HG02759 (cell line): ENCODE measurements around the gene TFB2M.
"Not testable (repeated sequence)": the region's sequence is repeated elsewhere in the genome, so short reads cannot be mapped to it uniquely, and the experiment has no call there.

ENCODE experiments used
- ATAC-seq: cut with Tn5 transposase; IDR thresholded peaks from one replicate; pipeline ENCODE4 v1.9.1; 2021; ENCODE audit warnings: mild to moderate bottlenecking, moderate library complexity; ENCODE audit not compliant: unreplicated experiment

The TFB2M gene, protein sequence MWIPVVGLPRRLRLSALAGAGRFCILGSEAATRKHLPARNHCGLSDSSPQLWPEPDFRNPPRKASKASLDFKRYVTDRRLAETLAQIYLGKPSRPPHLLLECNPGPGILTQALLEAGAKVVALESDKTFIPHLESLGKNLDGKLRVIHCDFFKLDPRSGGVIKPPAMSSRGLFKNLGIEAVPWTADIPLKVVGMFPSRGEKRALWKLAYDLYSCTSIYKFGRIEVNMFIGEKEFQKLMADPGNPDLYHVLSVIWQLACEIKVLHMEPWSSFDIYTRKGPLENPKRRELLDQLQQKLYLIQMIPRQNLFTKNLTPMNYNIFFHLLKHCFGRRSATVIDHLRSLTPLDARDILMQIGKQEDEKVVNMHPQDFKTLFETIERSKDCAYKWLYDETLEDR

DNA sequence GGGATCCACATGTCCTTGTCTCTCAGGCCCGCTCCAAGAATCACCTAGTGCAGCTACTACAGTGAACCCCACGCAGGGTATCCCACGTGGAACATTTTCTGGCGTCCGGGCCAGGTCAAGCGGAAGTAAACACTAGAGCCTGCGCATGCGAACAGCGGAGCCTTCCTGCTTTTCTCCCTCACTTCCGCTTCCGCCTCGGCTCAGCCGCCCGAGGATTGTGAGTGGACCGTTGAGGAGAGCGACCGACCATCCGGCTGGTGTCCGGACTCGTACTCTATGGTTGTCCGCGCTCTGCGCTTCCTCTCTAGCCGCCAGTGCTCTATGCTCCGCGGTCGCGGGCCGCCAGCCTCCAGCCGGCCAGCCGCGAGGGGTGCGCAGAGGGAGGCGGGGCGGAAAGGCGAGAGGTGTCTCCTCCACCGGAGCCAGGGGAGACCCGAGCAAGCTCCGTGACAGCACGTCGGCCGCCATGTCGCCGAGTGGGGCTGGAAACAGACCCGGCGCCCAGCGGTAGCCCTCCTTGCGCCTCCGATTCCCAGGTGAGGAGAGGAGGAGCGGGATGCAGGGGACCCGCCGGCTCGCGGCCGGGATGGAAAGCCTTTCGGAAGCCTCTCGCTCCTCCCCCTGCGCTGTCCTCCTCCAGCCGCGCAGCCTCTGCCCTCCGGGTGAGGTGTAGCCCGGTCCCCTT is at the start of gene TFB2M, which contains the start of gene CNST:
Gene TFB2M (minus strand): TSS at position 134 of the 685 bp plus-strand sequence. CDS start 123 bp downstream, at position 11.
Gene CNST (plus strand): TSS at position 329 of the 685 bp plus-strand sequence. CDS start 25,107 bp downstream, outside the sequence.
- ATAC-seq = peak; percentile 94

DNA sequence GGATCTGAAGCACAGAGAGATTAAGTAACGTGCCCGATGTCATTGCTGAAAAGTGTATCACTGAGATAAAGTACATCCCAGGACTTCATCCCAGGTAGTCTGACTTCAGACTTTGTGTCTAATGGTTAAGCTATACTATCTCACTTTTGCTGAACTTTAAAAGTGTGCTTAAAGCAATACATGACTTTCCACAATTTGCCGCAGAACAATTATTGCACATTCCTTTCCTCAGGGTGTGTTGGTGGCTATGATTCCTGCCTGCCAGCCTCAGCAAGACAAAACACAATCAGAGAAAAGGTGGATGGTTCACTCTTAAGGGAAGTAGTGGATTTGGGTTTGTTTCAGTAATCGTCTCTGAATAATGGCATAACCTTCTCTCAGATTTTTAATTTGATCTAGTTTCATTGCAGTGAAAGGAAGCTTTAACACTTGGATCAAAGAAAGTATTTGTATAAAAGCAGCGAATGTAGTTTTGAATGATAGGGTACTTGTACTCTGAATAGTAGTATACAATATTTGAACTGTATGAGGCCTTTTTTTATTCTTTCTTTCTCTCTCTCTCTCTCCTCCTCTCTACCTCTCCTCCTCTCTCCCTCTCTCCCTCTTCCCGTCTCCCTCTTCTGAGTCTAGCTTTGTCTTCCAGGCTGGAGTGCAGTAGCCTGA is 47.2 kb upstream of the TFB2M start:
- no peak for ATAC-seq

DNA sequence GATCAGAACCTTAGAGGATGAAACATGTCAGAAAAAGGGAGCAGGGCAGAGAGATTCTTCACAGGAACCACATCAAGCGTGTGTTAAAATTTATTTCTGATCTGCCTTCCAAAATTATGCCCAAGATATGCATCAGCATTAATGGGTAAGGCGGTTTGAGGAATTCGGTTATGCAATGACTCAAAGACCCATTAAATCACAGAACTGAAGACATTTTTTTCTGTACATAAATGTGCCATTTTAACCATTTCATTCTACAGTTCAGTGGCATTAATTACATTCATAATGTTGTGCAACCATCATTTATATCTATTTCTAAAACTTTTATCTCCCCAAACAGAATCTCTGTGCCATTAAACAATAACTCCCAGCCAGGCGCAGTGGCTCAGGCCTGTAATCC is 43.6 kb upstream of the TFB2M start:
- ATAC-seq = no peak

DNA sequence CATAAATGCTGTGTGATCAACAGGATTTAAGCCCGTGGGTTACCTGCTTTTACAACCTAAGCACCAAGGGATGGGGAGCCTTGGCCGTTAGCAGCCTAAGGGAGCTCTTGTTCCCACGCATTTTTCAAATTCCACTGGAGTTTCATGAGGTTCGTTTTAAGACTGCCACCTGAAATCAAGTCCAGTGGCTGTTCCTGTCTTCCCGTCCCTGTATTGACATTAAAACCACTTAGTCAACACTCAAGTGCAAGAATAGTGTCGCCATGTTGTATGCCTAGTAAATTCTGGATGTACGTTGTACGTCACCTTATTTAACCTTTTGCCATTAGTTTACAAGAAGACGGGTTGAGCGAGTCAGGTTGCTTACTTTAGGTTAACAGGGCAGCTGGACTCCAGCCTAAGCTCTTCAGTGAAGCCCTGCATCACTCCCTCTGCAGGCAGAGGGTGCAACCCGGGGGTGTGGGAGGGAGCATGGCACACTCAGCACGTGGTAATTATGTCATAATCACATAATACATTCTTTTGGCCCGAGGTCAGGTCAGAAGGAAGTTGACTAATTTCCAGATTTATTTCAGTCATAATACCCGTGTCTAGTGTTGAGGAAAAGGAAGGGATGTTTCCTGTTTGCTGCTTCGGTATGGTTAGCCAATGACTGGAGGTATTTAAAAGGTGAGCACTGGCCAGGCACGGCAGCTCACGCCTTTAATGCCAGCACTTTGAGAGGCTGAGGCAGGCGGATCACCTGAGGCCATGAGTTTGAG is 42.7 kb upstream of the TFB2M start:
- peak; percentile 81 for ATAC-seq

DNA sequence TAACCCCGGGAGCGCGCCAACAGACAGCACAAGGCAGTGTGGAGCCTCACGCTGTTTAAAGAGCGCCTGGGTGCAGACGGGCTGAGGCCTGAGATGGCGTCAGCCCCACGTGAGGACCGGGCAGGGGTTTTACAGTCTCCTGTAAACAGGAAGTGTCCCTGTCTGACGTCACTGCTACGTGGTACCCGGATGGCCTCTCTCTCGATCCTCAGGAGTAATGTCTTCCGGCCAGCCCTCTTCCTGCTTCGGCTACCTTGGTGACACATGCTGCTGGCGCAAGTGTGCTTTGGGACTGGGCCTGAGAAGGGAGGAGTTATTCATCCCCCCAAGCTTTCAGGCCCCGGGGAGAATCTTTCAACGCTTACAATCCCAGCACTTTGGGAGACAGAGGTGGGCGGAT is 41.4 kb upstream of the TFB2M start:
- ATAC-seq = no peak

DNA sequence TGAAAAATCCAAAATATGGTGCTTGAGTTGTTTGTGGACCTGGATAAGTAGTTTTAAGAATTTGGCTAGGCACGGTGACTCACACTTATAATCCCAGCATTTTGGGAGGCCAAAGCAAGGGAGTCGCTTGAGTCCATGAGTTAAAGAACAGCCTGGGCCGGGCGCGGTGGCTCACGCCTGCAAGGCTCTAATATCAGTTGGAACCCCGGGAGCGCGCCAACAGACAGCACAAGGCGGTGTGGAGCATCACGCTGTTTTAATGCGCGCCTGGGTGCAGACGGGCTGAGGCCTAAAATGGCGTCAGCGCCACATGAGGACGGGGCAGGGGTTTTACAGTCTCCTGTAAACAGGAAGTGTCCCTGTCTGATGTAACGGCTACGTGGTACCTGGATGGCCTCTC is 39.2 kb upstream of the TFB2M start:
- not testable (repeated sequence) for ATAC-seq

DNA sequence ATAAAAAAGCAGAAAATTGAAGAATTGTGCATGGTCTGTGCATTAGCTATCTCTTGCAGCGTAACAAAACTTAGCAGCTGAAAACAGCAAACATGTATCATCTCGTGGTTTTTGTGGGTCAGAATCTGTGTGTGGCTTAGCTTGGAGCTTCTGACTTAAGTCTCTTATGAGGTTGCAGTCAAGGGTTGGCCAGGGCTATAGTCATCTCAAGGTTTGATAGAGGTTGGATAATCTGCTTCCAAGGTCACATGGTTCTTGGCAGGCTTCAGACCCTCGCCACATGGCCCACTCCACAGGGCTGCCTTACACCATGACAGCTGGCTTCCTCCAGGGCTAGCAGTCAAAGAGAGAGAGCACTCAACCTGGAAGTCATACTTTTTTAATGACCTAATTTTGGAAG is 36.1 kb upstream of the TFB2M start:
- ATAC-seq = peak; percentile 55

DNA sequence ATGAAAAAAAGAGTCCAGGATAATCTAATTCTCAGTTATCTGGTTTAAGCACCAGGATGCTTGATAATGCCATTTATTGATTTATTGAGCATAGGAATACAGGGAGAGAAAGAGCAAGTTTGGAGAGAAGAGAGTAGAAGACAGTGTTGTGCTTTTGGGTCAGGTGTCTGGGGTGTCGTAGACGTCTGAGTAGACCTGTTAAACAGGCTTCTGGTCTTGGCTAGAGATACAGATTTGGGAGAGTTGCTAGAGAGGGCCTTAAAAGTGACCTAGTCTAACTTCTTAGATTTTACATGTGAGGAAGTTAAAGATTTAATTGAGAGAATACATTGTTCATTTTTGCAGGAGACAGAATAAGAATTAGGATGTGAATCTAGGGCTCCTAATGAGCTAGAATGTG is 34.5 kb upstream of the TFB2M start:
- ATAC-seq = no peak

DNA sequence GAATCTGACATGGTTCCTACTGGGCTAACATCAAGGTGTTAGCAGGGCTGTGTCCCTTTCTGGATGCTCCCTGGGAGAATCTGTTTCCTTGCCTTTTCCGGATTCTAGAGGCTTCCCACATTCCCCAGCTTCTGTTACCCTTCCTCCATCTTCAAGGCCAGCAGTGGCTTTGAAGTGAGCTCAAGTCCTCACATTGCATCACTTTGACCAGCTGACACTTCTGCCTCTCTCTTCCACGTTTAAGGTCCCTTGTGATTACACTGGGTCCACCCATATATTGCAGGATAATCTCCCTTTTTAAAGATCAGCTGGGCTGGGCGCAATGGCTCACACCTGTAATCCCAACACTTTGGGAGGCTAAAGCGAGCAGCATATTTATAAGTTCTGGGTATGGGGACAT is 33.3 kb upstream of the TFB2M start:
- no peak for ATAC-seq

DNA sequence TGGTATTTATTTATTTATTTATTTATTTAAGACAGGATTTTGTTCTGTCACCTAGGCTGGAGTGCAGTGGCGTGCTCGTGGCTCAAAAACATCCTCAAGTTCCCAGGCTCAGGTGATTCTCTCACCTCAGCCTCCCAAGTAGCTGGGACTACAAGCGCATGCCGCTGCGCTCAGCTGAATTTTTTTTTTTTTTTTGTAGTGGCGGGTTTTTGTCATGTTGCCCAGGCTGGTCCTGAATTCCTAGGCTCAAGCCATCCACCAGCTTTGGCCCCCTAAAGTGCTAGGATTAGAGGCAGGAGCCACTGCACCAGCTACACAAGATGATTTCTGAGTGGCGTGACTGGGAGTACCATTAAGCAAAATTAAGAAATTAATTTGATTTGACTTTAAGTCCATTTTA is 31.9 kb upstream of the TFB2M start:
- ATAC-seq = no peak

DNA sequence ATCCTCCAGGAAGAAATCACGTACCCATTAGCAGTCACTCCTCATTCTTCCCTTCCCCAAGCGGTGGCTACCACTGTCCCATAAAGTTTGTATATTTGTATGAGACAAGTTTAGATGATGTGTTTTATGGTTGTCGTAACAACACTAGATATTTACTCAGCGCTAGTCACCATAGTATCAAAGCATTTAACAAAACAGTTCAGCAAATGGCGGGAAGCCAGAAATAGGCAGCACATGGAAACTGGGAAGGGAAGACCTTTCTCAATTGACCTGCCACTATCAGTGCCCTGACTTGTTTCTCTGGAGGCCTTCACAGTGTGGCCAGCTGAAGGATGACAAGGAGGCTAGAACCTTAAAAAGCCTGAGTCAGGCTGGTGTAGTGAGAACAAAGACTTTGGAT is 31.3 kb upstream of the TFB2M start:
- no peak for ATAC-seq

DNA sequence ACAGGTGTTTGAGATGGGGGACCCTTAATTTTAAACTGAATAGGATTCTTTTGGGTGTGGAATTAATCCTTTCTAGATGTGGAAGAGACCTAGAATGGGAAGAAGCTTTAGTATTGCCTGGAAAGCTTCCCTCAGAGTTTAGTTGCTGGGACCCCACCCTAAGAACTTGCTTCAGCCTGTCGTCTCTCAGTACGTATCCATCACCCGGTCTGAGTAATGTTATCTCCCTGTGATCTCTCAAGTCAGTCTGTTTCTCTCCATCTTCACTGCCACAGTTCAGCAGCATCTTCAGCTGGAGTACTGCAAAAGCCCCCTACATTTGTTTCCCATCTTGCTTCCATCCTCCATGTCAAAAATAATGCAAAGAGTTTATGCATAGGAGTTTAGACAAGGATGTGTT is 29.1 kb upstream of the TFB2M start:
- no peak for ATAC-seq

DNA sequence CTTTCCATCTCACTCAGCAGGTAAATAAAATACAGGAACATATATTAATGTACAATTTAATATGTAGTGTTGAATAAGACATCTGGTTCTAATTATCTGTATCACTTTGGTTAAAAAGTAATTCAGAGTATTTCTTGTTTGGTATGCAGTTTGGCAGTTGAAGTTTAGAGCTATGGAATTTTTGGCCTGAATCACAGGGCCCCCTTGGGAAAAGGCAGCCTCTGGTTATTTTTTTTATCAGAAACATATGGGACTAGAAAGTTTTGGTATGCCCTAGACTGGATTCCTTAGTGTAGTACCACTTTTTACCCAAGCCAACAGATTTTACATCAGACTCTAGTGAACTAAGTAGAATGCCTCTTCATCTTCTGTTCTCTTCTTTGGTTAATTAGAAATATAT is 26.6 kb upstream of the TFB2M start:
- ATAC-seq = no peak

DNA sequence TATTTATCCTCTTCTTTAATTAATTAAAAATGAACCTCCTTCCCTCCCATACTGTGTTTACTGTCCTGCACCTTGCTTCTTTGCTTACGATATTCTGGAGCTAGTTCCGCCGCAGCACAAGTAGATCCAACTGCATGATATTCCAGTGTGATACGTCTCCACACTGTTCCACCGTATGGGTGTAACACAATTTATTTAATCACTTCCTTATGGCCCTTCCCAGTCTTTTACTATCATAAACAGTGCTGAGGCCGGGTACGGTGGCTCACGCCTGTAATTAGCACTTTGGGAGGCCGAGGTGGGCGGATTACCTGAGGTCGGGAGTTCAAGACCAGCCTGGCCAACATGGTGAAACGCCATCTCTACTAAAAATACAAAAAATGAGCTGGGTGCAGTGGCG is 25.9 kb upstream of the TFB2M start:
- no peak for ATAC-seq

DNA sequence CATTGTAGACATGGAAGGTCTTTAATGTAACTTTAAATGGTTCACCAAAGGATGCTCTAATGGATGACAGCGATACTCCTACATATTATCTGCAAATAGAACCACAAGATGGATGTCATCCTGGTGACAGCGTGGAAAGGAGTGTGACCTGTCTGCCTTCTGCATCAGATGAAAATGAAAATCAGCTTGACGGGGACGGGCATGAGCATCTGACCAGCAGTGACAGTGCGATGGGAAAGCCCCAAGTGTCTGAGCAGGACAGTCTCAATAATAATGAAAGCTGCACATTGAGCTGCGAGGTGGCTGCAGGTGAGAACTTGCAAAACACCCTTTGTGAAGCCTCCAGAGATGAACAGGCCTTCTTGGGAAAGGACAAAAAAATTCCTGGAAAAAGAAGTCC is 25.4 kb upstream of the TFB2M start:
- peak; percentile 98 for ATAC-seq

DNA sequence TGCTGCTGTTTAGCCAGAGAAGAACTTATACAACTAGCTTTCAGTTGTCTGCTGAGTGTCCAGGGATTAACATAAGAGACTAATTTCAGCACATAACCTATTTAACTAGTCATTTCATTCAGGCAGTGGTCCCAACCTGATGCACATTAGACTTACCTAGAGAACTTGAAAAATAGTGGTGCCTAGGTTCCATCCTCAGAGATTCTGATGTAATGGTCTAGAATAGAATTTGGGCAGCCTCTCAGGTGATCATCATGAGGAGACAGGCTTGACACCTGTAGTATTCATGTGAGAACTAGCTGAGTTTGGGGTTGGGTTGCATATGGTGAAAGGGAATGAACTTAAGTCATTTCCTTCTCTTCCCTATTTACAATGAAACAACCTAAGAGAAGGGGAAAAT is 25.0 kb upstream of the TFB2M start:
- ATAC-seq = peak; percentile 37

DNA sequence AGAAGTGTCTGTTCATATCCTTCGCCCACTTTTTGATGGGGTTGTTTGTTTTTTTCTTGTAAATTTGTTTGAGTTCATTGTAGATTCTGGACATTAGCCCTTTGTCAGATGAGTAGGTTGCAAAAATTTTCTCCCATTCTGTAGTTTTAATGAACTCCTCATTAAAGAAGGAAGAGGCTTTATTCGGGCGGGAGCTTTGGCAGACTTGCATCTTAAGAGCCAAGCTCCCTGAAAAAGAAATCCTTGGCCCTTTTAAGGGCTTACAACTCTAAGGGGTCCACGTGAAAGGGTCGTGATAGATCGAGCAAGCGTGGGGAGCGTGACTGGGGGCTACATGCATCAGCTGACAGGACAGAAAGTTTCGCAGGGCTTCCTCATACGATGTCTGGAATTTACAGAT is 23.9 kb upstream of the TFB2M start:
- not testable (repeated sequence) for ATAC-seq

DNA sequence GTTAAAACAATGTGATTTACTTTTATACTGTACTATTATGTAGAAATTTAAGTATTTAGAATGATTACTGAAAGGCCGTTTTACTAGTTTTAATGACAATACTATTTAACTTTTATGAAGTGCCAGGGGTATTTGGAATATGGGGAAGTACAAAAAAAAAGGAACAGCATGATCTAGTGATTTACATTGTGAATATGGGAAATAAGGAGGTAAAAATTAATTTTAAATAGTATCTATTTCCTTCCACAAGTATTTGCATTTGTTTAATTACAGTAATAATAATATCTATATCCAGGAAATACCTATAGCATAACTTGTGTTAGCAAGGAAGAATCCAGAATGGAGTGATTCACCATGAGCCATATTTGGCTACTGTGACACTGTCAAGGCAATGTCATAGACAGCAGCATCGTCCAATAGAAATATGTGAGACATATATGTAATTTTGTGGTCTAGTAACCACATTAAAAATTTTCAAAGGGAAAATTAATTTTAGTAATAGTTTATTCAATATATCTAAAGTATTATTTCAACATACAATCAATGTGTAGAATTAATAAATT is 22.2 kb upstream of the TFB2M start:
- ATAC-seq = no peak

DNA sequence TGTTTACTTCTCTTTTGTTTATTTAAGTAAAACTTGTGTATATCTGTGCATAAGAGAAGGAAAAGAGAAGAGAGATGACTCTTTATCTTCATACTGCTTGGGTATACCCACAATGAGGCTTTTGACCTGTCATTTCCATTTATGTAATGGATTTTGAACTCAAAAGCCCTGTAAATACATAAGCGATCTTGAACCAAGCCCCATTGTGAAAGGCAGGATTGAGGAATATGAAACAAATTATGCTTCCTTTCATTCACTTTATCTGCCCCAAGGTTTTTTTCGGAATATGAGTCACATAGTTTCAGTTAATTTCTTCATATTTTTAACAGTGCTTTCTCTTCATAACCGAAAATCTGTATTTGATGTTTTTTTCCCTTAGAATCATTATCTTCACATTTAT is 21.5 kb upstream of the TFB2M start:
- no peak for ATAC-seq

DNA sequence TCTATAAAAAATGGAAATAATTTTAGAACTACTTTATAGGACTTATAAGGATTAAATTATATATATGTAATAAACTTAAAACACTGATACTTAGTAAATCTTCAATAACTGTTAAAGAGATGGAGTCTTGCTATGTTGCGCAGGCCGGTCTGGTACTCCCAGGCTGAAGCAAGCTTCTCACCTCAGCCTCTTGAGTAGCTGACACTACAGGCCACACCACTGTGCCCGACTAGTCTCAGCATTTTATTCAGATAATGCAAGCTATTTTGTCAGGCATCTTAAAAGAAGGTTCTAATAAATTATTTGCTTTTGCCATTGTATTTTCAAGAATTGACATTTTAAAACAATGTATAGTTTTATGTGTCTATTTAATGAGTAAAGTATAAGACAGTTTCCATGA is 21.0 kb upstream of the TFB2M start:
- ATAC-seq = no peak
